Measurements from ENCODE around the gene SRPK2.

- TF ChIP-seq TAF1 (CRISPR knock-in tag; IDR thresholded peaks at IDR 0.05) = no peak
- TF ChIP-seq ZNF792 (CRISPR knock-in tag; IDR thresholded peaks at IDR 0.05) = no peak
- no peak for TF ChIP-seq TOE1 (CRISPR knock-in tag; IDR thresholded peaks at IDR 0.05)
- no peak for TF ChIP-seq EZH2 (conservative IDR thresholded peaks at IDR 0.05; ENCODE audit: low read depth, low read length)
- no peak for TF ChIP-seq NFIC (IDR thresholded peaks at IDR 0.05; ENCODE audit: low read length)
- TF ChIP-seq SP1 (IDR thresholded peaks at IDR 0.05) = no peak
- TF ChIP-seq SP1 (CRISPR knock-in tag; IDR thresholded peaks at IDR 0.05) = no peak
- TF ChIP-seq EHMT2 (IDR thresholded peaks at IDR 0.05; ENCODE audit: borderline replicate concordance, low read depth, low read length) = no peak
- no peak for TF ChIP-seq FOXM1 (CRISPR knock-in tag; IDR thresholded peaks at IDR 0.05)
- TF ChIP-seq FOXJ3 (CRISPR knock-in tag; IDR thresholded peaks at IDR 0.05; ENCODE audit: borderline replicate concordance) = no peak
- TF ChIP-seq POLR2AphosphoS5 (IDR thresholded peaks at IDR 0.05; ENCODE audit: low read depth, low read length) = no peak
- TF ChIP-seq, protein P1, sequence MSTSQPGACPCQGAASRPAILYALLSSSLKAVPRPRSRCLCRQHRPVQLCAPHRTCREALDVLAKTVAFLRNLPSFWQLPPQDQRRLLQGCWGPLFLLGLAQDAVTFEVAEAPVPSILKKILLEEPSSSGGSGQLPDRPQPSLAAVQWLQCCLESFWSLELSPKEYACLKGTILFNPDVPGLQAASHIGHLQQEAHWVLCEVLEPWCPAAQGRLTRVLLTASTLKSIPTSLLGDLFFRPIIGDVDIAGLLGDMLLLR (CRISPR knock-in tag; IDR thresholded peaks at IDR 0.05) = no peak
- TF ChIP-seq PAF1 (CRISPR knock-in tag; IDR thresholded peaks at IDR 0.05) = no peak
Measured at GRCh38 chr7:105278565-105278964, 110.2 kb downstream of the SRPK2 start.

Data from HepG2 (cell line).